ENCODE results near the gene IFI30.

GRCh38 chr19:18205200-18205892, 31.7 kb downstream of the IFI30 start:
- TF ChIP-seq, protein P1, sequence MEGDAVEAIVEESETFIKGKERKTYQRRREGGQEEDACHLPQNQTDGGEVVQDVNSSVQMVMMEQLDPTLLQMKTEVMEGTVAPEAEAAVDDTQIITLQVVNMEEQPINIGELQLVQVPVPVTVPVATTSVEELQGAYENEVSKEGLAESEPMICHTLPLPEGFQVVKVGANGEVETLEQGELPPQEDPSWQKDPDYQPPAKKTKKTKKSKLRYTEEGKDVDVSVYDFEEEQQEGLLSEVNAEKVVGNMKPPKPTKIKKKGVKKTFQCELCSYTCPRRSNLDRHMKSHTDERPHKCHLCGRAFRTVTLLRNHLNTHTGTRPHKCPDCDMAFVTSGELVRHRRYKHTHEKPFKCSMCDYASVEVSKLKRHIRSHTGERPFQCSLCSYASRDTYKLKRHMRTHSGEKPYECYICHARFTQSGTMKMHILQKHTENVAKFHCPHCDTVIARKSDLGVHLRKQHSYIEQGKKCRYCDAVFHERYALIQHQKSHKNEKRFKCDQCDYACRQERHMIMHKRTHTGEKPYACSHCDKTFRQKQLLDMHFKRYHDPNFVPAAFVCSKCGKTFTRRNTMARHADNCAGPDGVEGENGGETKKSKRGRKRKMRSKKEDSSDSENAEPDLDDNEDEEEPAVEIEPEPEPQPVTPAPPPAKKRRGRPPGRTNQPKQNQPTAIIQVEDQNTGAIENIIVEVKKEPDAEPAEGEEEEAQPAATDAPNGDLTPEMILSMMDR (IDR thresholded peaks at IDR 0.05; ENCODE audit: low read depth, low read length, poor library complexity, severe bottlenecking), result no peak
- TF ChIP-seq EZH2phosphoT487 (IDR thresholded peaks at IDR 0.05; ENCODE audit: borderline replicate concordance, low read length), result no peak
